Measurements from ENCODE around the gene TMOD1. TPM values are rescaled to one million over a fixed set of nuclear protein-coding genes. Genes with fewer than 3 reads are reported as not detected.
"Not testable (repeated sequence)": the region's sequence is repeated elsewhere in the genome, so short reads cannot be mapped to it uniquely, and the experiment has no call there.

TMOD1 gene
- total RNA-seq, 1 experiment from 2014 or later: 2.2 TPM

GRCh38 chr9:97497558-97498375, 3.7 kb upstream of the TMOD1 start:
- not testable (repeated sequence) for DNase-seq (ENCODE audit: extremely low read depth, low read depth)

DNA sequence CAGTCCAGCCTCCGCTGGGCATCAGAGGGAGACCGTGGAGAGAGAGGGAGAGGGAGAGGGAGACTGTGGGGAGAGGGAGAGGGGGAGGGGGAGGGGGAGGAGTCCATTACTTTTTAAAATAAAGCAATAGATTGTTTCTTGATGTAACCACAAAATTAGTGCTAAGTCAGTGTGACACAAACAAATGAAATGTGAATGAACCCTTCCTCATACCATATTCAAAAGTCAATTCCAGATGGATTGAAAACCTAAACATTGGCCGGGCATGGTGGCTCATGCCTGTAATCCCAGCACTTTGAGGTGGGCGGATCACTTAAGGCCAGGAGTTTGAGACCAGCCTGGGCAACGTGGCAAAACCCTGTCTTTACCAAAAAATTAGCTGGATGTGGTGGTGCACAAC, 2.6 kb upstream of the TMOD1 start:
- DNase-seq (ENCODE audit: extremely low read depth, low read depth): not testable (repeated sequence)

GRCh38 chr9:97500263-97500662, 1.2 kb upstream of the TMOD1 start:
- DNase-seq (ENCODE audit: extremely low read depth, low read depth): no peak

GRCh38 chr9:97500765-97501176, 695 bp upstream of the TMOD1 start:
- DNase-seq (ENCODE audit: extremely low read depth, low read depth): no peak

DNA sequence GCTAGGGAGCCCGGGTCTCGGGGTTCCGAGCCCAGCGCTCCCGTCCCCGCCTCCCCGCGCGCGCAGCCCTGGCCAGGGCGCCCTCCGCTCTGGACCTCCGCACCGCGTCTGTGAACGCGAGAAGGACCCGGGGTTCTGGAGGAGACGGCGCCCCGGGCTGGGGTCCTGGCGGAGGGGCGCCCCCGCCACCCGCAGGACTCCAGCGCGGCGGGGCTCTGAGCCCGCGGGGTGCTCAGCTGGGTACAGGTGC, 431 bp downstream of the TMOD1 start:
- no peak for DNase-seq (ENCODE audit: extremely low read depth, low read depth)

DNA sequence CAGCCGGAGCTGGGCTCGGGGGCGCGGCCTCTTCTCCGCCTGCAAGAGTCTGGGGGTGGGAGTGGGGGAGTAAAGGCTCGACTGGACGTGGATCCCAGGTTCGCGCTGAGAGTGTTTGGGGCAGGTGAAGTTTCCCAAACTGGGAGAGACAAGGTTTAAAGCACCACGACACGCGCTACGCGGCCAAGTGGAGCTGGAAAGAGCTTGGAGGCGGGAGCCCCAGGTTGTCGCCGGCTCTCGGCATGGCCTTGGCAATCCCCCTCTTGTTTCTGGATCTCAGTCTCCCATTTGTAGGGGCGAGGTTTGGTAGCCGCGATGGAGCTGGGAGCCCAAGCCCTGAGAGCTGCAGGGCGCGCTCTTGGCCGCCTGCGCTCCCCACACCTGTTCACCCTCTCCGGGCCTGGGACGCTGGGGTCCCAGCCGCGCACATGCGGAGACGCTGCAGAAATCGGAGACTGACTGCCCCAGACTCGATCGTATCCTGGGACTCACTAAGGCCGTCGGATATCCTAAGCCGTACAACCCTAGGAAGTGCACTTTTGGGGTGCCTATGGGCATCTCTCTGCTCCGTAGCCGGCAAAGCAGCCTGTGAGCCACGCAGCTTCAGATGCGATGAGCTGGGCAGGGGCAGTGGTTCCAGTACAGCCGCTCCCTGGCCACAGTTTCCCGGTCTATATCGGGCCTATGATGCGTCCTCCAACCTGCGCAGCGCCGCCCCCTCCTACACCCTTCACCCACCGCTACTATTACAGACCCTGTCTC, 937 bp downstream of the TMOD1 start:
- DNase-seq (ENCODE audit: extremely low read depth, low read depth): no peak

- no peak for DNase-seq (ENCODE audit: extremely low read depth, low read depth)
These were observed 1.8 kb downstream of the TMOD1 start for GRCh38 chr9:97502984-97503861.

DNA sequence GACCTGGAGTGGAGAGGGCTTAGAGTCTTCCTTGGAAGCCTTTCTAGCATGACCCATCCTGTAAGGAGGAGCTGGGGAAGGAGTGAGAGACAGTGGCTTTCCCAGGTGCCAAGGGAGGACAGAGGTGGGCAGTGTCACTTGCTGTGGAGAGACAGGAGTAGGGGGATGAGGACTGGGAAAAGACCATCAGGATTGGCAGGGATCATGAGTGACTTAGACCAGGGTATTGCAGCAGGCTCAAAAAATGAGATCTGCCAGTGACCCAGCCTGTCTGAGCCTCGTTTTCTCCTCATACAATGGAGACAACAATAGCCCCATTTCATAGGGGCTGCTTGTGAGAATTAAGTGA, 2.4 kb downstream of the TMOD1 start:
- no peak for DNase-seq (ENCODE audit: extremely low read depth, low read depth)

DNA sequence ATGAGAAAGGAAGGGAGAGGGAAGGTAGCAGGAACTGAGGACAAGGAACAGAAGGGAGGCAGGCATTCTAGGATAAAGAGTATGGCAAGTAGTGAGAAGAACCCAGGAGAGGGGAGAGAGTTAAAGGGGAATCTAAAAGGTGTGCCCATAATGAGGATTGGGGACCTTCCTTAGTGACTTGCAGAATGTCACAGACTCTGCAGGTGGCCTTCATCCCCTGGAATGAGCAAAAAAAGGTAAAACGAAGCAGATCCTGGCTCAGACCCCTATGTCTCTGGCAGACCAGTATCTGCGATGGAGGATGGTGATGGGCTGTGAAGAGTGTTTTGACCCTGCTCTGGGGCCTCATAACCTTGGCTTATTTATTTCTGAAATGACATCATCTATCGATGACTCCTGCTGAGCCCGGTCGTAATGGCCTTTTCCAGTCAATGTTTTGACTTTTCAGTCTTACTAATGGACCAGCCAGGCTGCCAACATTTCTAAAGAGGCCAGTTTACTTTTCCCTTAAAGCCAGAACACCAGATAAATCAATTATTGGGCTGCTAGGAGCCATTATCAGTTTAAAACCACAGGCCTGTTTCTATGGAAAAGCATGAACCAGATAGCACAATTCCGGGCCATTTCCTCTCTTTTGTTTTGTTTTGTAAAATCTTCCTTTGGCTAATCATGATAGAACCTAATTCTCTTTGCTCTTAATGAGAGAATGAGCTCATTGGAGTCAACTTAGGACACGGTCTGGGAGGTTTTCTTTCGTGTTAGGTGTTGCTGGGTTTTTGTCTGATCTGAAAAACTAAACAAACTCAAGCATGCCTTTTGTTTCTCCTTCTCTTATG, 3.1 kb downstream of the TMOD1 start:
- no peak for DNase-seq (ENCODE audit: extremely low read depth, low read depth)

DNA sequence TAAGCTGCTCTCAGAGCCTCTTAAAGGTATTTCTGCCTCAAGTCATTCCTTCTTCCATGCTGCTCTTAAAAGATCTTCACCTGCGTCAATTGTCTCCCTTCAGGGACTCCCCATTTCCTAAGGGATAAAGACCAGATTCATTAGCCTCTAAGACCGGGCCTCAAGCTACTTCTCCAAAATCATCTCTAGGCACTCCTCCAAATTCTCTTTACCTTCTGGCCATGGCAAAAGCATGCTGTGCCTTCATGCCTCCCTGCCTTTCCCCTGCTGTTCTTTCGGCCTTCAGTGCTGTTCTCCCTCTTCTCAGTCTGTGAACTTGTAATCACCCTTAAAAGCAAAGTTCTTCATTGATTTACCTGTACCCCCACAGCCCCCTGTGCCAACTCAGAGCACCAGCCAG, 4.4 kb downstream of the TMOD1 start:
- DNase-seq (ENCODE audit: extremely low read depth, low read depth): no peak

DNA sequence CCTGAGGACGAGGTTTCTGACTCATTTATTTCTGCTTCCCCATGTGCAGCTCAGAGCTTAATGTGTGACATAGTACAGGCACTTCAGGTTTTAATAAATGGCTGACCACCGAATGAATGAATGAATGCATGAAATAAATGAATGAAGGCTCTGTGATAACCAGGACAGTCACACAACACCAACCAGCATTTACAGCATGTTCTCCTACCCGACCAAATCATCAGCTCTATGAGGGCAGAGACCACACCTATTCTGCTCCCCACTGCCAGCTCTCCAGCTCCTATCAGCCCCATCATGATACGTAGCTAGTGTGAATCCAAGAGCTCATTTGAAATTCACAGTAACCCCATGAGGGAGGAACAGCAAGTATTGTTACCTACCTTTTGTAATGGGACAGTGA, 4.8 kb downstream of the TMOD1 start:
- no peak for DNase-seq (ENCODE audit: extremely low read depth, low read depth)

DNA sequence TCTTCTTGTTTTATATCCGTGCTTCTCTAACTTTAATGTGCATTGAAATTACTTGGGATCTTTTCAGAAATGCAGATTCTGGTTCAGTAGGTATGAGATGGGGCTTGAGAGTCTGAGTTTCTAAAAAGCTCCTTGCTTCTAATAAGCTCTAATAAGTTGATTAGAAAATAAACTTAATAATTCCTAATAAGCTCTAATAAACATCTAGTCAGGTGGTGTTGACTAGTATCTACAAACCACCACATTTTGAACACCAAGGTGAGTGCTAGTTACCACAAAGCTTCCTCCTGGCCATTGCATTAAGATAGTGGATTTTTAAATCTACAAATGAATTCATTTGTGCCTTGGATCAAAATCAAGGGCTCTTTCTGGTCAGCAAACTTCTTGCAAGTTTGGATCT, 5.3 kb downstream of the TMOD1 start:
- DNase-seq (ENCODE audit: extremely low read depth, low read depth): no peak

GRCh38 chr9:97507428-97507984, 6.0 kb downstream of the TMOD1 start:
- DNase-seq (ENCODE audit: extremely low read depth, low read depth): no peak

DNA sequence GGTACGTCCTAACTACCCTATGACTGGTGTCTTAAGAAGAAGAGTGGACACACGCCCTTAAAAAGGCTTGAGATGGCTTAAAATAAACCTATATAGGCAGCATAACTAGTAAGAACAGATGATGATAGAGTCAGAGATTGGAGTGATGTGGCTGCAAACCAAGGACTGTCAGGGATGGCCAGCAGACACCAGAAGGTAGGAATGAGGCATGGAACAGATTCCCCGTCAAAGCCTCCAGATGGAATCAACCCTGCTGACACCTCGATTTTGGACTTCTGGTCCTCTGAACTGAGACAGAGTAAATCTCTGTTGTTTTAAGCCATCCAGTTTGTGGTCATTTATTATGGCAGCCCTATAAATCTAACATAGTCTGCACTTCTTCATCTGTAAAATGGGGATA, 7.4 kb downstream of the TMOD1 start:
- DNase-seq (ENCODE audit: extremely low read depth, low read depth): no peak

- no peak for DNase-seq (ENCODE audit: extremely low read depth, low read depth)
These were observed 9.6 kb downstream of the TMOD1 start for GRCh38 chr9:97510797-97511654.

DNA sequence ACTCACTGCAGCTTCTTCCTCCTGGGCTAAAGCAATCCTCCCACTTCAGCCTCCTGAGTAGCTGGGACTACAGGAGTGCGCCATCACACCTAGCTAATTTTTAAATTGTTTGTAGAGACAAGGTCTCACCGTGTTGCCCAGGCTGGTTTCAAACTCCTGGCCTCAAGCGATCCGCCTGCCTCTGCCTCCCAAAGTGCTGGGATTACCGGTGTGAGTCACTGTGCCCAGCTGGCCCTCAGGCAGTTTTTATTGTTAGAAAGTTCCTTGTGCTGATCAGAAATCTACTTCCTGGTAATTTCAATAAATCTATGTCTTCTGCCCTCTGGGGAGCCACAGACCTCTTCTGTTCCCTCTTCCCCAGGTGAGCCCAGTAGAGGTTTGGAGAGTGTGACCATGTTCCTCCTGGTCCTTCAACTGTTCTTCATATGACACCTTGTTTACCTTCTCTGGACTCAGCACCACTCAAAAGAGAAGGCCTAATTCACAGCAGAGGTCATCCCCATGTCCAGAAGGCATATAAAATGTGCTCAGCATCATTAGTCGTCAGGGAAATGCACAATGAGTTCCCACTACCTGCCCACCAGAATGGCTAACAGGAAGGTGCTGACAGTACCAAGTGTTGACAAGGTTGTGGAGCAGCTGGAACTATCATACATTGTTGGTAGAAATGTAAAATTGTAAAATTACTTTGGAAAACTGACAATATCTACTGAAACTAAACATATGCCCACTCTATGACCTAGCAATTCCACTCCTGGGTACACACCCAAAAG, 10.4 kb downstream of the TMOD1 start:
- DNase-seq (ENCODE audit: extremely low read depth, low read depth): no peak

GRCh38 chr9:97512966-97513560, 11.6 kb downstream of the TMOD1 start:
- DNase-seq (ENCODE audit: extremely low read depth, low read depth): no peak

DNA sequence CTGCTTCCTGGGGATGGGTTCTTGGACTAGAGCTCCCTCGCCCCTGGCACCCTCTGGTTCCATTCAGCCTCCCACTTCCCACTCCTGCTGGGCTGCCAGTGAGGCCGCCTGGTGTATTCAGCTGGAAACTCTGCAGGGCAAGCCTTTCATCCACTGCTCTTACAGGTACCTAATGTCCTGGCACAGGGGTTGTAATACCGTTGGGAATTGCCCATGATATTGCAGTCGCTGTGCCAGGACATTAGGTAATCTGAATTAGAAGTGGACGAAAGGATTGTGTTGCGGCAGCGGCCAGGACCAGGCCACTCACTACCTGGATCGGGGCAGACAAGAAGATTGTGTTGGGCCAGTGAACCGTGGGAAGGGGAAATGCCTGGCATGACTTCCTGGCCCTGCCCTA, 13.1 kb downstream of the TMOD1 start:
- no peak for DNase-seq (ENCODE audit: extremely low read depth, low read depth)
